Peyer's patch (tissue), 4 donors: ENCODE data around the gene SPATA24. TPM values are rescaled to one million over a fixed set of nuclear protein-coding genes. Genes with fewer than 3 reads are reported as not detected.
A peak's percentile ranks its signal among the peaks of the same experiment; 100 is the strongest.

ENCODE experiments used
- DNase-seq, 3 donors: peaks; one replicate each; pipeline ENCODE4 v3.0.0-alpha.2; 2017 to 2019
- H3K27ac ChIP-seq, 4 donors: fragments of 200-600 bp; sonication (generic); one replicate each; pipeline ENCODE4 v1.5.1; 2016 to 2019
- H3K27me3 ChIP-seq, 2 donors: fragments of 200-600 bp; sonication (generic); one replicate each; pipeline ENCODE4 v1.5.1; 2019
- H3K36me3 ChIP-seq, 3 donors: fragments of 200-600 bp; sonication (generic); one replicate each; pipeline ENCODE4 v1.5.1; 2016 to 2019
- H3K4me1 ChIP-seq, 4 donors: fragments of 200-600 bp; sonication (generic); one replicate each; pipeline ENCODE4 v1.5.1; 2016 to 2019
- H3K4me3 ChIP-seq, 4 donors: fragments of 200-600 bp; sonication (generic); 1 replicate in 3 of 4; 2 replicates in 1 of 4; pipeline ENCODE4 v1.5.1; 2016 to 2019; ENCODE audit warnings: mild to moderate bottlenecking in 1 of 4
- H3K9me3 ChIP-seq, 4 donors: fragments of 200-600 bp; sonication (generic); one replicate each; pipeline ENCODE4 v1.5.1; 2016 to 2019; ENCODE audit warnings: mild to moderate bottlenecking in 1 of 4
- POLR2A ChIP-seq, 2 donors: fragments of 450-650 bp; IDR thresholded peaks; one replicate each; pipeline ENCODE4 v1.5.1; 2017; ENCODE audit warnings: antibody characterized with exemption in 2 of 2, mild to moderate bottlenecking in 2 of 2, moderate library complexity in 2 of 2
- total RNA-seq, 4 donors: library from RNA; depleted of rRNA; stranded (reverse); fragments of >200 nt; gene quantifications; one replicate each; pipeline ENCODE4 v1.1.0, GENCODE V29; 2016
- TF ChIP-seq, protein P1 (sequence below), 6 experiments: fragments of 450-650 bp in 4 of 6; fragments of 200-600 bp in 2 of 6; sonication (generic) in 1 of 6; IDR thresholded peaks; one replicate each; pipeline ENCODE4 v1.5.1; 2017 to 2019; ENCODE audit warnings: antibody characterized with exemption in 6 of 6, mild to moderate bottlenecking in 3 of 6, moderate library complexity in 1 of 6

SPATA24 gene
- total RNA-seq, 4 donors from 2014 or later = 3.1 to 11.6 TPM; not detected in 2

DNA sequence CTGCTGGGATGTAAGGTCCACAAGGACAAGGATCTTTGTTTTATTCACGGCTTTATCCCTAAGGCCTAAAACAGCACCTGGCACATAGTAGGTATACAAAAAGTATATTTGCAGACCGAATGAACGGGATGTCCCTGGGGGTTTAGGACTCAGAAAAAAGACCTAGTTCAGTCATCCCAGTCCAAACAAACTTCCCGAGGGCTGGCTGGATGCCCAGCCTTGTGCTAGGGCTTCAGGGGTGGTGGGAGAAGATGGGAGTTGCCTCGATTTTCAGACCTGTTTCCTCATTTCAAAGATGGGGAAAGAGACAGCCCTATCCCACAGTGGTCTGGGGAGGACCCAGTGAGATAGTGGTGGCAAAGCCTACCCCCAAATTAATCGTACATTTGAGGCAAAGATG, 6.0 kb downstream of the SPATA24 start:
- Histone ChIP-seq H3K36me3 (no peaks in the 10 kb centered on the region), H3K4me3 (no peak overlapping the region), H3K4me1 (peaks cover 0 to 26% (median 6%) of the 10 kb centered on the region in 4 donors), H3K9me3 (no peaks in the 10 kb centered on the region), H3K27me3 (peaks cover 0 to 8% of the 10 kb centered on the region in 2 donors), H3K27ac (no peak overlapping the region)
- TF ChIP-seq, protein P1, sequence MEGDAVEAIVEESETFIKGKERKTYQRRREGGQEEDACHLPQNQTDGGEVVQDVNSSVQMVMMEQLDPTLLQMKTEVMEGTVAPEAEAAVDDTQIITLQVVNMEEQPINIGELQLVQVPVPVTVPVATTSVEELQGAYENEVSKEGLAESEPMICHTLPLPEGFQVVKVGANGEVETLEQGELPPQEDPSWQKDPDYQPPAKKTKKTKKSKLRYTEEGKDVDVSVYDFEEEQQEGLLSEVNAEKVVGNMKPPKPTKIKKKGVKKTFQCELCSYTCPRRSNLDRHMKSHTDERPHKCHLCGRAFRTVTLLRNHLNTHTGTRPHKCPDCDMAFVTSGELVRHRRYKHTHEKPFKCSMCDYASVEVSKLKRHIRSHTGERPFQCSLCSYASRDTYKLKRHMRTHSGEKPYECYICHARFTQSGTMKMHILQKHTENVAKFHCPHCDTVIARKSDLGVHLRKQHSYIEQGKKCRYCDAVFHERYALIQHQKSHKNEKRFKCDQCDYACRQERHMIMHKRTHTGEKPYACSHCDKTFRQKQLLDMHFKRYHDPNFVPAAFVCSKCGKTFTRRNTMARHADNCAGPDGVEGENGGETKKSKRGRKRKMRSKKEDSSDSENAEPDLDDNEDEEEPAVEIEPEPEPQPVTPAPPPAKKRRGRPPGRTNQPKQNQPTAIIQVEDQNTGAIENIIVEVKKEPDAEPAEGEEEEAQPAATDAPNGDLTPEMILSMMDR (IDR thresholded peaks at IDR 0.05) = no peak
- TF ChIP-seq POLR2A (IDR thresholded peaks at IDR 0.05) = no peak
- peak in 1 of 3 donors; percentile 24 for DNase-seq

DNA sequence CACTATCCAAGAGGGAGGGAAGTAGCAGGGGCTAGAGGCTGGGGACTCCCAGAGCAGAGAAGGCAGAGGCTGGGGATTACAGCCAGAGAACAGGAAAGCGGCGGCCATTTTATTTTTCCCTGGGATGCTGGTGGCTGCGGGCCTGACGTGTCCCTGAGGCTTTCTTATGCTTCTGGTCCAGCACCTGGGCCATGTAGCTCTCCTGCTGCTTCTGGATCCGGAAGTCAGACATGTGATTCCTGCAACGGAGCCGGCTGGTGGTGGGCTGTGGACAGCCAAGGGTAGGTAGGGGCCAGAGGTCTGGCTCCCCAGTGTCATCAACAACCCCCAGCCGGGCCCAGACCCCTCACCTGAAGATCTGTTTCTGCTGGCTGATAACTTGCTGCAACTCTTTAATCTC, 7.2 kb downstream of the SPATA24 start:
- DNase-seq = peak in 1 of 3 donors; percentile 43
- H3K27ac ChIP-seq = no peak overlapping the region
- H3K27me3 ChIP-seq = peaks cover 0 to 8% of the 10 kb centered on the region in 2 donors
- no peak overlapping the region for H3K4me3 ChIP-seq
- H3K9me3 ChIP-seq = no peaks in the 10 kb centered on the region
- peaks cover 0 to 38% (median 10%) of the 10 kb centered on the region in 4 donors for H3K4me1 ChIP-seq
- H3K36me3 ChIP-seq = no peaks in the 10 kb centered on the region
- no peak for TF ChIP-seq POLR2A (IDR thresholded peaks at IDR 0.05)
- TF ChIP-seq, protein P1 (IDR thresholded peaks at IDR 0.05) = no peak

DNA sequence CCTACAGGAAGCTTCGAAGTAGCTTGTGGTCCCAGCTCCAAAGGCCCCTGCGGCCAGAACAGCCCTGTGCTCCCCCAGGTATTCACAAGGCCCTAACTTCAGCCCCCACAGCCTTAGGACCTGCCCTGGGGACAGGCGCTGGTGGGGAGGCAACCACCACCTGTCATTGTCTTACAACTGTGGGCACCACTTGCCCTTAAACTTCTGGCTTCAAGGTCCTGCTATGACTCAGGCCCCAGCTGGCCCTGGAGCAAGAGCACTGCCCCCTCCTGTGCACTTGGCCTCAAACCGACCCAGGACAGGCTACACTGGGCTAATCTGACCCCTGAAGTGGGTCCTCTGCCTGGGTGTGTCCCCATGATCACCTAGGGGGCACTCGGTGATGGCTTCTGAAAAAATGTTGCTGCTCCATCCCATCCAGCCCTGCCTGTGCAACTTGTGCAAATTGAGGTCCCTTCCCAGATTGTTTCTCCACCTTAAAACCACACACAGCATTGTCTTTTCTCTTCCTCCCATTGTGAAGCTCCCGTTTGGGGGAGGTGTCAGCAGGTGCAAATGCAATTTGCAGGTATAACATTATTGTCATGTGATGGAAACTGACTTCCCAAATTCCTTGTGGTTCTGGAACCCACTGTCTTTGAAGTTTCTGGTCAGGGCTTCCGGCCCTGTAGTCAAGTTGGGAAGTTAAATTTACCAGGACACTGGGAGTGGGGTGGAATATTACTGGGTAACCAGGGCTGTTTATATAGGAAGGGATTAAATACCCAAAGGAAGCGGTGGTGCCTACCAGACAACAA, 7.8 kb downstream of the SPATA24 start:
- no peak for TF ChIP-seq POLR2A (IDR thresholded peaks at IDR 0.05)
- TF ChIP-seq, protein P1 (IDR thresholded peaks at IDR 0.05) = no peak
- Histone ChIP-seq H3K27me3 (peaks cover 0 to 8% of the 10 kb centered on the region in 2 donors), H3K4me1 (peaks cover 0 to 45% (median 14%) of the 10 kb centered on the region in 4 donors), H3K36me3 (no peaks in the 10 kb centered on the region), H3K4me3 (no peak overlapping the region), H3K27ac (no peak overlapping the region), H3K9me3 (no peaks in the 10 kb centered on the region)
- peak in 1 of 3 donors; percentile 40 for DNase-seq

DNA sequence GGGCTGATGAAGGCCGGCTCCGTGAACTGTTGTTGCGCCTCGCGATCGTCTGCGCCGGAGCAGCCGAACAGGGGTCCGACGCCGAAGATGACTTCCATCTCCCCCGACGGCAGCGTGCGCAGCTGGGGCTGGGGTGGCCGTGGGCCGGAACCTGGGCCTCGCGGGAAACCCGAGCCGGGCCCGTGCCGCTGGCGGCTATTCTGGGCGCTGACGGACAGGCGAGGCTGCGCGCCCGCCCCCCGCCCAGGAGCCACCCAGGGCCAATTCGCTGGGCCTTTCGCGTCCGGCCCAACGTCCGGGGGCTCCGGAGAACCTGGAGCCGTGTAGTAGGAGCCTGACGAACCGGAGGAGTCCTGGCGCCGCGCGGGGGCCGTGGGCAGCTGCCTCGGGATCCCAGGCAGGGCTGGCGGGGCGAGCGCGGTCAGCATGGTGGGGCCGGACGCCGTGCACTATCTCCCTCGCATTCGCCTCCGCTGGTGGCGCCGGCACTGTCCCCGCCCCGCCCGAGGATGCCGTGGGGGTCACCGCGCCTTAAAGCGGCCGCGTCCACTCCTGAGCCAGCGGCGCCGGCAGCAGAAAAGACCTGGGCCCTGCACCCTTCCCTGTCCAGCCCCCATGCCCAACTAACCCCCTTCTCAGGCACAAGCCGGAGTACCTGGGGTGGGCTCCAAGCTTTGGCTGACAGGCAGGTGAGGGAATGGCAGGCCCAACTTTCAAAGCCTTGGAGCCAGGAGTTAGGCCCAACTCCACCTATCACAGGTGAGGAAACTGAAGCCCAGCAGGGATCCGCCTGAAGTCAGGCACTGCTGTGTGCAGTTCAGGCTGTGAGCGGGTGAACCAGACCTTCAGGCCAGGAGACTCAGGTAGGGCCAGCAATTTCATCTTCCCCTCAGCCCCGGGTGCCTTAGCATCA, 9.0 kb downstream of the SPATA24 start, which contains the start of gene PROB1:
TSS of gene PROB1 (minus strand) at position 451 of the 913 bp plus-strand sequence. CDS start at position 428, 23 bp downstream.
- Histone ChIP-seq H3K9me3 (no peaks in the 10 kb centered on the region), H3K27ac (peak within 1 kb of the TSS in 1 of 4 donors; percentile 61), H3K4me3 (peak within 1 kb of the TSS; percentile 48 to 74 (median 54)), H3K27me3 (peaks cover 0 to 8% of the 10 kb centered on the region in 2 donors), H3K36me3 (no peaks in the 10 kb centered on the region), H3K4me1 (peaks cover 0 to 47% (median 19%) of the 10 kb centered on the region in 4 donors)
- DNase-seq = no peak
- TF ChIP-seq POLR2A (IDR thresholded peaks at IDR 0.05) = no peak
- TF ChIP-seq, protein P1 (IDR thresholded peaks at IDR 0.05) = no peak

DNA sequence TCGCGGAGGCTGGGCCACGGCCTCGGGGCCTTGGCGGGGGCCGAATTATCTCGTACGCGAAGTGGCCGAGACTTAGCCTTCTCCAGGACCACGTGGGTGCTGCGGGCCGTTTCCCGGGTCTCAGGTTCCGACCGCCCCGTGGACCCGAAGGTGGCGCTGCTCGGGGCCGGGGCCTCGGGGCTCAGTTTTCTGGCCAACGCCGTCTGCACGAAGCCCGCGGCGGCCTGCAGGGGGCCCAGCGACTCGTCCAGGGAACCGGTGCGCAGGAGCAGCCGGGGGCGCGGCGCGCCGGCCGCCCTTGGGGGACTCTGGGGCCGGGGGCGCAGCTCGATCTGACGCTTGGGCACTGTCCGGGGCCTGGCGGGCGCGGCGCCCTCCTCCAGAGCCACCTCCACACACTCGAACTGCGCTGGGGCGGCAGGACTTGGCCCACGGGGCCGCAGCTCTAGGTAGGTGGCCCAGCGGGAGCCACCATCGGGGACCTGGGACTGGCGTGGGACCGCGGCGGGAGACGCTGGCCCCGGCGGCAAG, 9.7 kb downstream of the SPATA24 start:
- Histone ChIP-seq H3K27me3 (peaks cover 0 to 8% of the 10 kb centered on the region in 2 donors), H3K27ac (peak overlapping the region in 1 of 4 donors; percentile 61), H3K9me3 (no peaks in the 10 kb centered on the region), H3K36me3 (no peaks in the 10 kb centered on the region), H3K4me1 (peaks cover 0 to 50% (median 19%) of the 10 kb centered on the region in 4 donors), H3K4me3 (peak overlapping the region; percentile 48 to 74 (median 54))
- DNase-seq = peak in 1 of 3 donors; percentile 80
- TF ChIP-seq POLR2A (IDR thresholded peaks at IDR 0.05) = no peak
- TF ChIP-seq, protein P1 (IDR thresholded peaks at IDR 0.05) = peak in 3 of 6 experiments; percentile 51 to 63 (median 59)
